ENCODE data around the gene NEK10.

DNA sequence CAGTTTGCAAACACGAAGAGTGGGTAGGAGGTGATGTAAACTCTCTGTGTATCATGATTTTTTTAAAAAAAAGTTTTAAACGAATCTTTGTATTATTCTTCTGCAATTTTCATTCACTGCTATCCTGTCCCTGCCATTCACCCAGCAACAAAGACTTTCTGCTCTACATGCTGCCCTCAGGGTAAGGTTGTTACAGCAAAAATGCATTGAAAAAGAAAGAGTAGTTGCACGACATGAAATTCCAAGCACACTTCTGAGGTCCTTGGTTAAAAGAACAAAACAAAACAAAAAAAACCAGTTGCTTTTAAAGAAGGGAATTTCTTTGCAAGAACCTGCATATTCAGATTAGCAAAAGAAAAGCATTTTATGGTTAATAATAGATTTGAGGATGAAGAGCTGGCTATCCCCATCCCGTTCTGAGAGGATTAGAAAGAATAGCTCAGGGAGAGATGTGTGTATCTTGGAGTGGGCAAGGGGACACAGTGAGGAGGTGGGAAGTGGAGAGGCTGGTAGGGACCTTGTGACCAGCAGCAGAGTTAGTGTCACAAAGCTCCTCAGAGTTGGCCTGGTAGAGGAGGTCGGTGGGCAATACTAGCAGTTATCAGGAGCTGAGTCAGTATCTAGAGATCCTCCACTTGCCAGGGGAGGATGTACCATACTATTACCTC, 290.8 kb downstream of the NEK10 start:
- TF ChIP-seq, protein P1, sequence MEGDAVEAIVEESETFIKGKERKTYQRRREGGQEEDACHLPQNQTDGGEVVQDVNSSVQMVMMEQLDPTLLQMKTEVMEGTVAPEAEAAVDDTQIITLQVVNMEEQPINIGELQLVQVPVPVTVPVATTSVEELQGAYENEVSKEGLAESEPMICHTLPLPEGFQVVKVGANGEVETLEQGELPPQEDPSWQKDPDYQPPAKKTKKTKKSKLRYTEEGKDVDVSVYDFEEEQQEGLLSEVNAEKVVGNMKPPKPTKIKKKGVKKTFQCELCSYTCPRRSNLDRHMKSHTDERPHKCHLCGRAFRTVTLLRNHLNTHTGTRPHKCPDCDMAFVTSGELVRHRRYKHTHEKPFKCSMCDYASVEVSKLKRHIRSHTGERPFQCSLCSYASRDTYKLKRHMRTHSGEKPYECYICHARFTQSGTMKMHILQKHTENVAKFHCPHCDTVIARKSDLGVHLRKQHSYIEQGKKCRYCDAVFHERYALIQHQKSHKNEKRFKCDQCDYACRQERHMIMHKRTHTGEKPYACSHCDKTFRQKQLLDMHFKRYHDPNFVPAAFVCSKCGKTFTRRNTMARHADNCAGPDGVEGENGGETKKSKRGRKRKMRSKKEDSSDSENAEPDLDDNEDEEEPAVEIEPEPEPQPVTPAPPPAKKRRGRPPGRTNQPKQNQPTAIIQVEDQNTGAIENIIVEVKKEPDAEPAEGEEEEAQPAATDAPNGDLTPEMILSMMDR (IDR thresholded peaks at IDR 0.05; ENCODE audit: low read length): no peak
- TF ChIP-seq EZH2 (optimal IDR thresholded peaks at IDR 0.05; ENCODE audit: low read depth, low read length): no peak

All from MM.1S (cell line).